Measurements from ENCODE around the gene MINDY1.

MINDY1 gene

DNA sequence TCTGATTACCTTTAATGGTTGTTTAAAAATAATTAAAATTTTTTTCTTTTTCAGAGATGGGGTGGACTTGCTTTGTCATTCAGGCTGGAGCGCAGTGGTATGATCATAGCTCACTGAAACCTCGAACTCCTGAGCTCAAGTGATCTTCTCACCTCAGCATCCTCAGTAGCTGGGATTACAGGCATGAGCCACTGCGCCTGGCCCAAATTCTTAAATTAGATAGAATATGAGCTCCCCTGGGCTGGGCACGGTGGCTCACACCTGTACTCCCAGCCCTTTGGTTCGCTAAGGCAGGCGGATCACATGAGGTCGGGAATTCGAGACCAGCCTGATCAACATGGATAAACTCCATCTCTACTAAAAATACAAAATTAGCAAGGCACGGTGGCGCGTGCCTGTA is 49.0 kb downstream of the MINDY1 start:
- Histone ChIP-seq H3K27ac (no peak overlapping the region), H3K9me3 (ENCODE audit: low read depth, low read length) (no peaks in the 10 kb centered on the region), H3K36me3 (ENCODE audit: insufficient read depth, low read length) (peaks cover 73% of the 10 kb centered on the region), H3K4me3 (no peak overlapping the region), H3K9ac (ENCODE audit: insufficient read length) (no peak overlapping the region)
- TF ChIP-seq FOXP2 (optimal IDR thresholded peaks at IDR 0.05; ENCODE audit: control extremely low read depth, extremely low read length, insufficient read depth) (no peak), EZH2 (IDR thresholded peaks at IDR 0.05) (no peak), POLR2AphosphoS5 (IDR thresholded peaks at IDR 0.05; ENCODE audit: borderline replicate concordance, low read depth, low read length) (no peak)
- no peak for DNase-seq (ENCODE audit: low read depth, low spot score)

DNA sequence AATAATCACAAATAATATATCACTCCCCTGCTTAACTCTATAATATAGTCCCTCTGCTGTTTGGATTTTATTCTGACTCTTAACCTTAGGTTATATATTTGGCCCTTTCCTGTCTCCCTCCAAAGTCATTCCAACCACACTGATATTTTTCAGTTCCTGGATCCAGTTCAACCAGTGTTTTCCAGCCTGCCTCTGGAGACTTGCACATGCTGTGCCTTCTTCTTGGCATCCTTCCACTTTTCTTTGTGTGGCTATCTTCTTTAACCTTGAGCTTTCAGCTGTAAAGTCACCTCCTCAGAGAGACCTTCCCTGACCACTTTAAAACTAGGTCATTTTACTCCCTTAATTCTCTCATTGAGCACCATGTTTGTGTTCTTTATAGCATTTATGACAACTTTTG is 51.4 kb downstream of the MINDY1 start:
- TF ChIP-seq FOXP2 (optimal IDR thresholded peaks at IDR 0.05; ENCODE audit: control extremely low read depth, extremely low read length, insufficient read depth) (no peak), EZH2 (IDR thresholded peaks at IDR 0.05) (no peak), POLR2AphosphoS5 (IDR thresholded peaks at IDR 0.05; ENCODE audit: borderline replicate concordance, low read depth, low read length) (no peak)
- Histone ChIP-seq H3K9me3 (ENCODE audit: low read depth, low read length) (no peaks in the 10 kb centered on the region), H3K9ac (ENCODE audit: insufficient read length) (no peak overlapping the region), H3K27ac (no peak overlapping the region; the same call in 1 of the 2 replicates), H3K36me3 (ENCODE audit: insufficient read depth, low read length) (peaks cover 70% of the 10 kb centered on the region), H3K4me3 (no peak overlapping the region)
- no peak for DNase-seq (ENCODE audit: low read depth, low spot score)

DNA sequence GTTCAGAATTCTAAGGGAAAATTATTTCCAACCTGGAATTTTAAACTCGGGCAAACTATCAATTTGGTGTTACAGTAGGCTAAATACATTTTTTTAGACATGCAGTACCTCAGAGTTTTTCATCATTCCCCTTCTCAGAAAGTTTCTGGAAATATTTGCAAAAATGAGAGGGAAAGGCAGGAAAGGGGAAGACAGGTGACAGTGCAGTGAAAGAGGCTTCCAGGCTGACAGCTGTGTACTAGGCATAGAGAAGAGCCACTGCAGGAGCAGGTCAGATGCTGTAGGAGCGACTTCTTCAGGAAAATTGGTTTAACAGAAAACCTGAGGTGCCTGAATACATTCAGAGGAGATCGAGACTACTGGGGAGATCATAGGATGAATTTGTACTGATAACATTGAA is 52.0 kb downstream of the MINDY1 start:
- TF ChIP-seq FOXP2 (optimal IDR thresholded peaks at IDR 0.05; ENCODE audit: control extremely low read depth, extremely low read length, insufficient read depth) (no peak), EZH2 (IDR thresholded peaks at IDR 0.05) (no peak), POLR2AphosphoS5 (IDR thresholded peaks at IDR 0.05; ENCODE audit: borderline replicate concordance, low read depth, low read length) (no peak)
- no peak overlapping the region for H3K4me3 ChIP-seq
- no peak for DNase-seq (ENCODE audit: low read depth, low spot score)
- no peaks in the 10 kb centered on the region for H3K9me3 ChIP-seq (ENCODE audit: low read depth, low read length)
- H3K36me3 ChIP-seq (ENCODE audit: insufficient read depth, low read length), result peaks cover 69% of the 10 kb centered on the region
- no peak overlapping the region for H3K9ac ChIP-seq (ENCODE audit: insufficient read length)
- no peak overlapping the region; the same call in 1 of the 2 replicates for H3K27ac ChIP-seq

All from SK-N-MC (cell line).